ENCODE measurements around the gene FAM237B. TPM values are rescaled to one million over a fixed set of nuclear protein-coding genes. Genes with fewer than 3 reads are reported as not detected.
A peak's percentile ranks its signal among the peaks of the same experiment; 100 is the strongest.
"Not testable (repeated sequence)": the region's sequence is repeated elsewhere in the genome, so short reads cannot be mapped to it uniquely, and the experiment has no call there.

The FAM237B gene
- polyA plus RNA-seq, result 0.16 TPM
- long read RNA-seq, donor 1, result 0 reads
- long read RNA-seq, donor 2, result 0 reads
- long read RNA-seq, donor 3, result 0 reads
- long read RNA-seq, donor 4, result 0 reads
- long read RNA-seq, donor 5, result 0 reads
- long read RNA-seq, donor 6, result 0 reads
- long read RNA-seq, donor 7, result 0 reads
- long read RNA-seq, donor 8, result 0 reads
- long read RNA-seq, donor 9, partial matches to known transcripts, result 38 of 38 reads
- long read RNA-seq, donor 9, other reads (novel, unspliced or antisense), result 0 of 38 reads
- long read RNA-seq, donor 10, result 0 reads
- long read RNA-seq, donor 11, result 0 reads

DNA sequence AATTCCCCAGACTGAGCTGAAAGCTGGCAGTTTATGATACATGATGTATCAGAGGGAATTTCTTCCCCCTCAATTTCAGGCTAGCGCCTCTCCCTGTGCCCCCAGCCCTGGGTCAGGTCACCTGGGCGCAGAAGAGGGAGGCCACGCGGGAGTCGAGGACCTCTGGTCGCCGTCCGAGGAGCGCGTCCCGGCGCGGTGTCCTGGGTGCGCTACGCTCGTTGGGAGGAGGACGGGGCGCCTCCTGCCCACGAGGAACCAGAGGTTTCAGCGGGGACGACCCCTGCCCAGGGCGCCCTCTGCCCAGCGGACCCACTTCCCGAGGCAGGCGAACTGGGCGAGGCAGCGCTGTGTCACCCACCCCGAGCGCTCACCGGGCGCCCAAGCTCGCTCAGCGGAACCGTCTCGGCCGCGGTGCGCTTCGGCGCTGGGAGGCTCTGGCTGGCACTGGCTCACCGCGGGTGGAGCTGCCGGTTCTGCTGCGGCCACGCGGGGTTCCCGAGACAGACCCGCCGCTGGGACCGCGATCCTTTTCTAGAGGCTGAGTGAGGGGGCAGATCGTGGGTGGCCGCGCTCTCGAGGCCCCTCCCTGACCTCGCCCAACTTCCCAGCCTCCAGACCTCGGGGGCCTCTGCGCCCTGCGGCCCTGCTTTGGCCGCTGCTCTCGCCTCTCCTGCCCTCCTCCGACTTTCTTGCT lies at the start of gene FAM237B:
Gene FAM237B, minus strand, starts transcription at position 504 of the 694 bp plus-strand sequence. CDS start 1,556 bp downstream, outside the sequence.
- WGBS (ENCODE audit: insufficient coverage, low lambda C conversion rate), result no CpG with 5 or more reads among the region's 62 CpGs
- H3K4me1 ChIP-seq (ENCODE audit: control insufficient read depth, insufficient read depth, low read length), result no peaks in the 10 kb centered on the region
- peaks cover 7% of the 10 kb centered on the region for H3K9me3 ChIP-seq (ENCODE audit: control insufficient read depth, low read depth, low read length)
- no peaks in the 10 kb centered on the region for H3K36me3 ChIP-seq (ENCODE audit: control insufficient read depth, insufficient read depth, low read length)
- peak within 1 kb of the TSS; percentile 21 for H3K4me3 ChIP-seq (ENCODE audit: low read length)
- H3K27ac ChIP-seq (ENCODE audit: low read length), result no peak within 1 kb of the TSS
- peaks cover 34% of the 10 kb centered on the region for H3K27me3 ChIP-seq (ENCODE audit: control insufficient read depth, insufficient read depth, low read length)
- DNase-seq, result peak in 1 of 2 donors; percentile 40

DNA sequence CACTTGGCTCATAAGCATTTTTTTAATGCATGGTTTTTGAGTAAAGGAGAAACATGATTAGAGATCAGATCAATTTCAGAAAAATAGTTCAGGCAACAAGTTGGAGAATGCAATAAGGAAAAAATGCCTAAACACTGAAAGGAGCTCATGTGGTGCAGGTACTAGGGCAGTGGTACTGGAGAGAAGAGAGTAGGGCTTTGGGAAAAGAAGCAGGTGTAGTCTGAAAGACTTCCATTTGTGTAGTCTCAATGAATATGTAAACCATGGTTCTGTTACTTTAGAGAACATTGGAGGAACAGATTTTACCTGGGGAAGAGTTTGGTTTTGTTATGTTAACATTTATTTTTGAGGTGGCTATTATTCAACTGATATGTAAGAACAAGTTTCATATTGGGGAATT lies 30.9 kb upstream of the FAM237B start:
- Histone ChIP-seq H3K9me3 (ENCODE audit: control insufficient read depth, low read depth, low read length) (no peaks in the 10 kb centered on the region), H3K4me1 (ENCODE audit: control insufficient read depth, insufficient read depth, low read length) (no peaks in the 10 kb centered on the region), H3K27me3 (ENCODE audit: control insufficient read depth, insufficient read depth, low read length) (no peaks in the 10 kb centered on the region), H3K27ac (ENCODE audit: low read length) (no peak overlapping the region), H3K36me3 (ENCODE audit: control insufficient read depth, insufficient read depth, low read length) (peaks cover 13% of the 10 kb centered on the region), H3K4me3 (ENCODE audit: low read length) (no peak overlapping the region)
- DNase-seq, result no peak

DNA sequence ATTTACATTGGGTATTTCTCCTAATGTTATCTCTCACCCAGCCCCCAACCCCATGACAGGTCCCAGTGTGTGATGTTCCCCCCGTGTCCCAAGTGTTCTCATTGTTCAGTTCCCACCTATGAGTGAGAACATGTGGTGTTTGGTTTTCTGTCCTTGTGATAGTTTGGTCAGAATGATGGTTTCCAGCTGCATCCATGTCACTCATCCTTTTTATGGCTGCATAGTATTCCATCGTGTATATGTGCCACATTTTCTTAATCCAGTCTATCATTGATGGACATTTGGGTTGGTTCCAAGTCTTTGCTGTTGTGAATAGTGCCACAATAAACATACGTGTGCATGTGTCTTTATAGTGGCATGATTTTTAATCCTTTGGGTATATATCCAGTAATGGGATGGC lies 28.9 kb upstream of the FAM237B start:
- no CpG with 5 or more reads among the region's 3 CpGs for WGBS (ENCODE audit: insufficient coverage, low lambda C conversion rate)

DNA sequence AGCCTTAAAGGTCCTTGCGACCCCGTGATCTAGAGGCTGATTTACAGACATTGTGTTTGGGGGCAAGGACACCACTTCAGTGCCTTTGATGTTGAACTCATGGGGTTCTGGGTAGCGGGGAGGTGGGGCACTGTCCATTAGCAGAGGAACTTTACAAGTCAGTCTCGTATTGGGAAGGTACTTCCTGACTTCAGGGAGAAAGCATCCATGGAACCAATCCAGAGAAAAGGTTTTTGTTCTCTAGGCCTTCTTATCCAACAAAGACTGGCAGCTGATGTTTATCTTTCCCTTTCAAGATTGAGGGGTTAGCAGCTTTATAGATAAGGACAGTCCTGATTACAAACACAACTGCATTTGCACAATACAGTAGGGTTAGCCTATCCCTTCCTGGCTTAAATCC lies 28.2 kb upstream of the FAM237B start:
- Histone ChIP-seq H3K27ac (ENCODE audit: low read length) (no peak overlapping the region), H3K27me3 (ENCODE audit: control insufficient read depth, insufficient read depth, low read length) (no peaks in the 10 kb centered on the region), H3K36me3 (ENCODE audit: control insufficient read depth, insufficient read depth, low read length) (peaks cover 4% of the 10 kb centered on the region), H3K4me3 (ENCODE audit: low read length) (no peak overlapping the region), H3K4me1 (ENCODE audit: control insufficient read depth, insufficient read depth, low read length) (no peaks in the 10 kb centered on the region), H3K9me3 (ENCODE audit: control insufficient read depth, low read depth, low read length) (no peaks in the 10 kb centered on the region)
- WGBS (ENCODE audit: insufficient coverage, low lambda C conversion rate), result no CpG with 5 or more reads among the region's 4 CpGs
- no peak for DNase-seq

More for the DNA sequence above, 28.9 kb upstream of the FAM237B start:
- not testable (repeated sequence) for H3K4me3 ChIP-seq (ENCODE audit: low read length); H3K27me3 ChIP-seq (ENCODE audit: control insufficient read depth, insufficient read depth, low read length); H3K9me3 ChIP-seq (ENCODE audit: control insufficient read depth, low read depth, low read length); H3K36me3 ChIP-seq (ENCODE audit: control insufficient read depth, insufficient read depth, low read length); H3K4me1 ChIP-seq (ENCODE audit: control insufficient read depth, insufficient read depth, low read length); DNase-seq; H3K27ac ChIP-seq (ENCODE audit: low read length)

DNA sequence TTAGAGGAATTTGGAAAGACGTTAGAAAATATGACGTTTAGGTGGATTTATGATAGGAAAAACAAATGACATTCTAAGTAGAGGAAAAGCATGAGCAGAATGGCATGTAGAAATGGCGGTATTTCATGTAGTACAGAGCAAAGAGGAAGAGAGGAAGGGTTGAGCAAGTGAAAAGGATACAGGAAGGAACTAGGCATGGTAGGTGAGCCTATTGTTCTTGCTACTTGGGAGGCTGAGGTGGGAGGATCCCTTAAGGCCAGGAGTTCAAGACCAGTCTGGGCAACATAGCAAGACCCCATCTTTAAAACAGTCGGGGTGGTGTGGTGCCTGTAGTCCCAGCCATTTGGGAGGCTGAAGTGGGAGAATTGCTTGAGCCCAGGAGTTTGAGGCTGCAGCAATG lies 26.7 kb upstream of the FAM237B start:
- DNase-seq, result no peak
- H3K27ac ChIP-seq (ENCODE audit: low read length), result no peak overlapping the region
- peak overlapping the region; percentile 68 for H3K4me3 ChIP-seq (ENCODE audit: low read length)
- H3K9me3 ChIP-seq (ENCODE audit: control insufficient read depth, low read depth, low read length), result no peaks in the 10 kb centered on the region
- no peaks in the 10 kb centered on the region for H3K36me3 ChIP-seq (ENCODE audit: control insufficient read depth, insufficient read depth, low read length)
- WGBS (ENCODE audit: insufficient coverage, low lambda C conversion rate), result 72% methylated on average over 3 of the region's 4 CpGs
- H3K4me1 ChIP-seq (ENCODE audit: control insufficient read depth, insufficient read depth, low read length), result no peaks in the 10 kb centered on the region
- H3K27me3 ChIP-seq (ENCODE audit: control insufficient read depth, insufficient read depth, low read length), result no peaks in the 10 kb centered on the region

DNA sequence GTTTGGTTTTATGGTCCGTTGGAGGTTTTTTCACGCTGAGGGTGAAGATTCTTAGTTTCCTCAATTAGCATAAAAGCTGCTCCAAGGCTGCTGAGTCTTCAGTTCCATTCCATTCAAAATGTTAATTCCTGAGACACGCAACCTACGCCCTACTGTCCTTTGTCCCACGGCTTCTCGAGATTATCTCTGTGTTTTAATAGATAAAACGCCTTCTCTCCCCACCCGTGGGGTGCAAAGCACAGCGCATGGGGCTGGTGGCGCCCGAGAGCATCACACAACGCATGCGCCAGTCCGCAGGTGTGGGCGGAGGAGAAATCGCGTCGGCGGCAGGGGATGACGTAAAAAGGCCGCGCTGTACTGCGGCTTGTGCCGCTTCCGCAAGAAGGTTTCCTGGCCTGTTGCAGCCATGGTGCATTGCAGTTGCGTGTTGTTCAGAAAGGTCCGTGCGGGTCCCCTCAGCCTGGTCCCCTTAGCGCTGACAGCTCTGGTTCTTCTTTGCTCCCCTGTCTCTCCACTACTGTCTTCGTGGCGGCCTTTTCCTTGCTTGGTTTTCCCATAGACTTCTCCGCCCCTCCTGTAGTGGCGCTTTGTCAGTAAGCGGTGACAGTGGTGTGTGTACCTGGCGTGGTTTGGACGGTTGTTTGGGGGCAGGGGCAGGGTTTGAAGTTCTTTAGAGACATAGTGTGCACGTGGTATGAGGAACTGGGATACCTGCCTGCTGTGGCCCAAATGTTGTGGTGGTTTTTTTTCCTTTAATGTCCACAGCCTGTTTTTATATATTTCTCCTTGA lies 25.4 kb upstream of the FAM237B start, which contains the start of gene GTPBP10:
Gene GTPBP10, plus strand, starts transcription at position 381 of the 790 bp plus-strand sequence. Its CDS starts 26 bp downstream, at position 407.
- Histone ChIP-seq H3K4me1 (ENCODE audit: control insufficient read depth, insufficient read depth, low read length) (no peaks in the 10 kb centered on the region), H3K36me3 (ENCODE audit: control insufficient read depth, insufficient read depth, low read length) (no peaks in the 10 kb centered on the region), H3K4me3 (ENCODE audit: low read length) (peak within 1 kb of the TSS; percentile 68), H3K9me3 (ENCODE audit: control insufficient read depth, low read depth, low read length) (no peaks in the 10 kb centered on the region), H3K27ac (ENCODE audit: low read length) (peak within 1 kb of the TSS; percentile 77), H3K27me3 (ENCODE audit: control insufficient read depth, insufficient read depth, low read length) (no peaks in the 10 kb centered on the region)
- peak; percentile 98 to 99 for DNase-seq
- WGBS (ENCODE audit: insufficient coverage, low lambda C conversion rate), result no CpG with 5 or more reads among the region's 37 CpGs

DNA sequence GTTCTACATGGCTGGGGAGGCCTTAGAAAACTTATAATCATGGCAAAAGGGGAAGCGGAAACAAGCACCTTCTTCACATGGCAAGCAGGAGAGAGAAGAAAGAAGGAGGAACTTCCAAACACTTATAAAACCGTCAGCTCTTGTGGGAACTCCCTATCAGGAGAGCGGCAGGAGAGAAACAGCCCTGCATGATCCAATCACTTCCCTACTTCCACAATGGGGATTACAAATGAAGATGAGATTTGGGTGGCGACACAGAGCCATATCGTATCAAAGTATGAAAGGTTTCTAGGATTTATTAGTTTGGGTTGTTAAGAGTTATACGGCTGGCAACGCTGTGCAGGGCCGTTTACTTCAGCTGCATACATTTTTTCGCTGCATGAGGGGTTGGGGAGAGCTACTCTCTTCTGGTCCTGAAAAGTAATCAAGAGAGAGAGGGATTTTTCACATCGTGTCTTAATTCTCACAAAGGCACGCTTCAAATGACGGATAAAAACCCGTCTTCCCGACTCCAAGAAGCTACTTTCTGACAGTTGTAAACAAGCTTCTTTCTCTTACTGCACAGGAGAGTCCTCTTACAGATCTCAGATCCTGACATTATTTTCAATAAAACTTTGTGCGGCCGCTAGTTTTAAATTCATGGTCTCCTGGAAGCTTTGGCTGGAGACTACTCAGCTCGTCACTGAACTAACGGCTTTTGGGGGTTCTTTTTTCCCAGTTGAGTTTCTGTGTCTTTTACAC lies 24.7 kb upstream of the FAM237B start:
- Histone ChIP-seq H3K4me1 (ENCODE audit: control insufficient read depth, insufficient read depth, low read length) (no peaks in the 10 kb centered on the region), H3K4me3 (ENCODE audit: low read length) (peak overlapping the region; percentile 68), H3K27ac (ENCODE audit: low read length) (peak overlapping the region; percentile 77), H3K9me3 (ENCODE audit: control insufficient read depth, low read depth, low read length) (no peaks in the 10 kb centered on the region), H3K27me3 (ENCODE audit: control insufficient read depth, insufficient read depth, low read length) (no peaks in the 10 kb centered on the region), H3K36me3 (ENCODE audit: control insufficient read depth, insufficient read depth, low read length) (no peaks in the 10 kb centered on the region)
- peak; percentile 17 to 76 for DNase-seq
- whole genome bisulfite sequencing (ENCODE audit: insufficient coverage, low lambda C conversion rate), result 0% methylated on average over 1 of the region's 18 CpGs

DNA sequence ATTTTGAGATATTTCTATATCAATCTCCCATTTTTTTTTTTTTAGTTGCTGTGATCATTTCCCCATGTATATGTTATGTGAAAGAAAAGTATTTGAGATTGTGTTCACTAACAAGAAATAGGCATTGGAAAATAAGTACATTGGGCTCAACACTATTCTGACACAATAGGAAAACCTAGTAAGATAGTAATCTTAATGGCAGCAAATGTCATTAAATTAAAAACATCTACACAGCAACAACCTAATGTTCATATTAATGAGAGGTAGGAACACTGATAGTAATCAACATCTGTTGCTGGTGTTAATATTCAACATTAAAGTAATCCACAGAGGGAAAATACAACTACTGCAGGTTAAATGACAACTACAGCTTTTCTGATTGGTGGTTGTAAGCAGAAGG lies 23.9 kb upstream of the FAM237B start:
- Histone ChIP-seq H3K27me3 (ENCODE audit: control insufficient read depth, insufficient read depth, low read length) (no peaks in the 10 kb centered on the region), H3K4me1 (ENCODE audit: control insufficient read depth, insufficient read depth, low read length) (no peaks in the 10 kb centered on the region), H3K4me3 (ENCODE audit: low read length) (no peak overlapping the region), H3K9me3 (ENCODE audit: control insufficient read depth, low read depth, low read length) (no peaks in the 10 kb centered on the region), H3K27ac (ENCODE audit: low read length) (peak overlapping the region; percentile 77), H3K36me3 (ENCODE audit: control insufficient read depth, insufficient read depth, low read length) (no peaks in the 10 kb centered on the region)
- no peak for DNase-seq

DNA sequence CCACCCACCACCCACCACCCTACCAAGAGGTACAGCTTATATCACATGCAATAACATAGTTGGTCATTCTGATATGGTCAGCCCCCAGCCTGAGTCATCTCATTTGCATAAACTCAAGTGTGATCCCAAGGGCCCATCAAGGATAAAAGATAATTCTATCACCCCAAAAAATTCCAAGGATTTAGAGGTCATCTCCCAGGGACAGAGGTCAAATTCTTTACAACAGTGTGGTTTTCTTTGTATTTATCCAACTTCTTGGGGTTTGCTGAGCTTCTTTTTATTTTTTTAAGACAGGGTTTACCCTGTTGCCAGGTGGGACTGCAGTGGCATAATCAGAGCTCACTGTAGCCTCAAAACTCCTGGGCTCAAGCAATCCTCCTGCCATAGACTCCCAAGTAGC lies 16.0 kb upstream of the FAM237B start:
- no peak for DNase-seq
- no peak overlapping the region for H3K27ac ChIP-seq (ENCODE audit: low read length)
- H3K36me3 ChIP-seq (ENCODE audit: control insufficient read depth, insufficient read depth, low read length), result no peaks in the 10 kb centered on the region
- no peaks in the 10 kb centered on the region for H3K4me1 ChIP-seq (ENCODE audit: control insufficient read depth, insufficient read depth, low read length)
- no peaks in the 10 kb centered on the region for H3K27me3 ChIP-seq (ENCODE audit: control insufficient read depth, insufficient read depth, low read length)
- no peak overlapping the region for H3K4me3 ChIP-seq (ENCODE audit: low read length)
- H3K9me3 ChIP-seq (ENCODE audit: control insufficient read depth, low read depth, low read length), result peaks cover 6% of the 10 kb centered on the region

DNA sequence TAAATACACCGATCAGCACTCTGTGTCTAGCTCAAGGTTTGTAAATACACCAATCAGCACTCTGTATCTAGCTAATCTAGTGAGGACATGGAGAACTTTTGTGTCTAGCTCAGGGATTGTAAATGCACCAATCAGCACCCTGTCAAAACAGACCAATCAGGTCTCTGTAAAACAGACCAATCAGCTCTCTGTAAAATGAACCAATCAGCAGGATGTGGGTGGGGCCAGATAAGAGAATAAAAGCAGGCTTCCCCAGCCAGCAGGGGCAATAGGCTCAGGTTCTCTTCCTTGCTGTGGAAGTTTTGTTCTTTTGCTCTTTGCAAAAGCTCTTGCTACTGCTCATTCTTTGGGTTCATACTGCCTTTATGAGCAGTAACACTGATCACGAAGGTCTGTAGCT lies 13.8 kb upstream of the FAM237B start:
- not testable (repeated sequence) for H3K9me3 ChIP-seq (ENCODE audit: control insufficient read depth, low read depth, low read length); H3K4me3 ChIP-seq (ENCODE audit: low read length); DNase-seq; H3K27me3 ChIP-seq (ENCODE audit: control insufficient read depth, insufficient read depth, low read length); H3K27ac ChIP-seq (ENCODE audit: low read length); H3K4me1 ChIP-seq (ENCODE audit: control insufficient read depth, insufficient read depth, low read length); H3K36me3 ChIP-seq (ENCODE audit: control insufficient read depth, insufficient read depth, low read length)
- no CpG with 5 or more reads among the region's 2 CpGs for WGBS (ENCODE audit: insufficient coverage, low lambda C conversion rate)

All from large intestine (tissue), 12 donors.